Measurements from ENCODE around the gene HGF. TPM values are rescaled to one million over a fixed set of nuclear protein-coding genes. Genes with fewer than 3 reads are reported as not detected.

HGF gene
- total RNA-seq, 1 donor from 2014 or later: 0.22 TPM

GRCh38 chr7:81694711-81695110 is 75.1 kb downstream of the HGF start:
- no peak overlapping the region for H3K27ac Mint-ChIP-seq
- no peaks in the 10 kb centered on the region for H3K27me3 Mint-ChIP-seq (ENCODE audit: insufficient read depth, low read depth)
- H3K4me3 Mint-ChIP-seq: no peak overlapping the region
- Histone ChIP-seq H3K36me3 (no peaks in the 10 kb centered on the region), H4K20me1 (ENCODE audit: low read depth) (no peaks in the 10 kb centered on the region), H3F3A (ENCODE audit: low read depth) (peaks cover 4% of the 10 kb centered on the region), H3K9me3 (ENCODE audit: low read depth) (no peaks in the 10 kb centered on the region), H3K4me2 (no peak overlapping the region), H3K9ac (no peak overlapping the region), H3K27me3 (no peaks in the 10 kb centered on the region), H3K4me1 (peaks cover 15% of the 10 kb centered on the region), H3K4me3 (no peak overlapping the region), H2AFZ (replicated peaks) (no peak overlapping the region), H3K27ac (no peak overlapping the region), H3K79me2 (ENCODE audit: low read depth) (no peaks in the 10 kb centered on the region)
- H3K36me3 Mint-ChIP-seq: no peaks in the 10 kb centered on the region
- H3K9me3 Mint-ChIP-seq: no peaks in the 10 kb centered on the region
- H3K4me1 Mint-ChIP-seq: peaks cover 10% of the 10 kb centered on the region
- TF ChIP-seq CTCF (IDR thresholded peaks at IDR 0.05) (no peak), EZH2 (IDR thresholded peaks at IDR 0.05) (no peak), EZH2phosphoT487 (IDR thresholded peaks at IDR 0.05) (no peak)
- no peak for DNase-seq (ENCODE audit: low spot score)

GRCh38 chr7:81693894-81694293 is 76.0 kb downstream of the HGF start:
- H3K27ac Mint-ChIP-seq: no peak overlapping the region
- no peak for DNase-seq (ENCODE audit: low spot score)
- Histone ChIP-seq H3F3A (ENCODE audit: low read depth) (peaks cover 11% of the 10 kb centered on the region), H3K27ac (no peak overlapping the region), H4K20me1 (ENCODE audit: low read depth) (no peaks in the 10 kb centered on the region), H3K4me3 (no peak overlapping the region), H2AFZ (replicated peaks) (no peak overlapping the region), H3K4me2 (no peak overlapping the region), H3K4me1 (peaks cover 23% of the 10 kb centered on the region), H3K79me2 (ENCODE audit: low read depth) (no peaks in the 10 kb centered on the region), H3K27me3 (no peaks in the 10 kb centered on the region), H3K9me3 (ENCODE audit: low read depth) (no peaks in the 10 kb centered on the region), H3K36me3 (no peaks in the 10 kb centered on the region), H3K9ac (no peak overlapping the region)
- no peaks in the 10 kb centered on the region for H3K36me3 Mint-ChIP-seq
- TF ChIP-seq CTCF (IDR thresholded peaks at IDR 0.05): no peak
- TF ChIP-seq EZH2phosphoT487 (IDR thresholded peaks at IDR 0.05): no peak
- no peak for TF ChIP-seq EZH2 (IDR thresholded peaks at IDR 0.05)
- H3K27me3 Mint-ChIP-seq (ENCODE audit: insufficient read depth, low read depth): no peaks in the 10 kb centered on the region
- no peak overlapping the region for H3K4me3 Mint-ChIP-seq
- H3K9me3 Mint-ChIP-seq: no peaks in the 10 kb centered on the region
- H3K4me1 Mint-ChIP-seq: peaks cover 12% of the 10 kb centered on the region

GRCh38 chr7:81693080-81693479 is 76.8 kb downstream of the HGF start:
- H3K4me1 ChIP-seq: peaks cover 31% of the 10 kb centered on the region
- DNase-seq (ENCODE audit: low spot score): no peak
- no peaks in the 10 kb centered on the region for H3K9me3 Mint-ChIP-seq
- no peak overlapping the region for H2AFZ ChIP-seq (replicated peaks)
- H3F3A ChIP-seq (ENCODE audit: low read depth): peaks cover 17% of the 10 kb centered on the region
- H3K9ac ChIP-seq: no peak overlapping the region
- no peaks in the 10 kb centered on the region for H3K36me3 ChIP-seq
- H3K4me1 Mint-ChIP-seq: peaks cover 16% of the 10 kb centered on the region
- H3K4me2 ChIP-seq: no peak overlapping the region
- no peaks in the 10 kb centered on the region for H3K27me3 ChIP-seq
- H4K20me1 ChIP-seq (ENCODE audit: low read depth): no peaks in the 10 kb centered on the region
- H3K36me3 Mint-ChIP-seq: no peaks in the 10 kb centered on the region
- H3K4me3 ChIP-seq: no peak overlapping the region
- no peaks in the 10 kb centered on the region for H3K9me3 ChIP-seq (ENCODE audit: low read depth)
- H3K27ac ChIP-seq: no peak overlapping the region
- no peak for TF ChIP-seq EZH2phosphoT487 (IDR thresholded peaks at IDR 0.05)
- no peak for TF ChIP-seq EZH2 (IDR thresholded peaks at IDR 0.05)
- TF ChIP-seq CTCF (IDR thresholded peaks at IDR 0.05): no peak
- no peak overlapping the region for H3K27ac Mint-ChIP-seq
- no peak overlapping the region for H3K4me3 Mint-ChIP-seq
- H3K27me3 Mint-ChIP-seq (ENCODE audit: insufficient read depth, low read depth): no peaks in the 10 kb centered on the region
- H3K79me2 ChIP-seq (ENCODE audit: low read depth): no peaks in the 10 kb centered on the region

Measured in neural progenitor cell (in vitro differentiated cells).